GM18498 (cell line): ENCODE data around the gene ZDHHC8.

ENCODE experiments used
- ATAC-seq: cut with Tn5 transposase; IDR thresholded peaks from one replicate; pipeline ENCODE4 v1.9.1; 2021; ENCODE audit warnings: mild to moderate bottlenecking, moderate library complexity; ENCODE audit not compliant: unreplicated experiment

The ZDHHC8 gene

DNA sequence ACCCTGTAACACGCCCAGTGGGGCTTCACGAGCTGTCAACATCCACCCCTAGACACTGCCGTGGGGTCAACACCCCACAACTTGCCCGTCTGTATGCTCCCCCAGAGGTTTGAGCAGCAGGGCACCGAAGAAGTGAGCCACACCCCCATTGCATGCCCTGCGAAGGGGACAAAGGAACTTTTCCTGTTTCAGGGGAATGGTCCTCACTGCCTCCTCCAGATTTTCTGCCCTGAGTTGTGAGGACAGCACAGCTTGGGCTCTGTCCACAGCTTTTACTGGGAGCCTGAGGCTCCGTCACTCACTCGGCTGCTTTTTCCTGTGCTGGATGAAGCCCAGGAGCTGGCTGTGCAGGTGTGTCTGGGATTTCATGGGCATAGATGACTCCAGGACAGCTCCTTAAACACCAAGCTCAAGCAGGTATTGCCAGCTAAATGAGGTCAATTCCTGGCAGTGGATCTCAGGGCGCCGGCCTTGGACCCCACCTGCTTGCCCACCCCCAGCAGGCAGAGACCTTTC is 59.5 kb downstream of the ZDHHC8 start:
- ATAC-seq: no peak

DNA sequence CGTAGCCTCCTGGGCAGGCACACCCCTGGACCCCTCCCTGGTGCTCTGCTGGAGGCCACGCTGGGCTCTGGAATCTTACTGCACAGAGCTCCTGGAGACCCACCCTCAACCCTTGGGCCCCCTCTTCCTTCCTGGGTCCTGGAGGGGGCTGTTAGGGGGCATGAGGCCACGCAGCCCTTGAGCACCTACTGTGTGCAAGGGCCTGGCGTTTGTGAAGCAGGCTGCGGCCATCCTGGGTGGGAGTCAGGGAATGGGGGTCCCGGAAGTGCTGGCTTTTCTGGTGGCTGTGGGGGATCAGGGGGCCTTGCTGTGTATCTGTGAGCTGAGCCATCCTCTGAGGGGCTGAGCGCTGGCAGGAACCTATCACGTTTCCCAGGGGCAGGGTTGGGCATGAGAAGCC is 60.2 kb downstream of the ZDHHC8 start:
- ATAC-seq: no peak

DNA sequence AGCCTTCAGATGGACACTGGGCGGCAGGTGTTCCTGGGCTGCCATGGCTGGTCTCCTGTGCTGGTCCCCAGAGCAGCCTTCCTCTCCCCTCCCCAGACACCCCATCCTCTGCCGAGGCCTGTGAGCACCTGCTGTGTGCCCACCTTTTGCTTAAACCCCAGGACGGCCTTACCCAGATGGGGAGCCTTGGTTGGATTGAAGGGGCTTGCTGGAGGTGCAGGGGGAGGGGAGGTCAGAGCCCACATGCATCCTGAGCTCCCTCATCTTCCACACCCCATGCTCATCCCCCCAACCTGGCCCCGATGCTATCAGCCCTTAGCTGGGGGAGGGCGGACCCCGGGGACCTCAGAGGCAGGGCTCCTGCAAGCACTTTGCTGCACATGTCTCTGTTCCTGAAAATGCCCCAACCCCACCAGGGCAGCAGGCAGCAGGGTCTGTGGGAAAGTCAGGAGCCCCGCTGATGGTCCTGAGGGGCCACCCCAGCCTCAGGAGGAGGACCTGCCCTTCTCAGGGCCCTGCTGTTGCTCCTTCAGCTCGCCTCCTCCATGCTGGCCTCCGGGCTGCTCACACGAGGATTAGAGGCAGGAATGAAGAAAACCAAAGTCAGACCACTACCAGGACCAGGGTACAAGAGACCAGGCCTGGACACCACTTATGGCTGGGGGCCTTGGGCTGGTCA is 60.8 kb downstream of the ZDHHC8 start:
- ATAC-seq: no peak

DNA sequence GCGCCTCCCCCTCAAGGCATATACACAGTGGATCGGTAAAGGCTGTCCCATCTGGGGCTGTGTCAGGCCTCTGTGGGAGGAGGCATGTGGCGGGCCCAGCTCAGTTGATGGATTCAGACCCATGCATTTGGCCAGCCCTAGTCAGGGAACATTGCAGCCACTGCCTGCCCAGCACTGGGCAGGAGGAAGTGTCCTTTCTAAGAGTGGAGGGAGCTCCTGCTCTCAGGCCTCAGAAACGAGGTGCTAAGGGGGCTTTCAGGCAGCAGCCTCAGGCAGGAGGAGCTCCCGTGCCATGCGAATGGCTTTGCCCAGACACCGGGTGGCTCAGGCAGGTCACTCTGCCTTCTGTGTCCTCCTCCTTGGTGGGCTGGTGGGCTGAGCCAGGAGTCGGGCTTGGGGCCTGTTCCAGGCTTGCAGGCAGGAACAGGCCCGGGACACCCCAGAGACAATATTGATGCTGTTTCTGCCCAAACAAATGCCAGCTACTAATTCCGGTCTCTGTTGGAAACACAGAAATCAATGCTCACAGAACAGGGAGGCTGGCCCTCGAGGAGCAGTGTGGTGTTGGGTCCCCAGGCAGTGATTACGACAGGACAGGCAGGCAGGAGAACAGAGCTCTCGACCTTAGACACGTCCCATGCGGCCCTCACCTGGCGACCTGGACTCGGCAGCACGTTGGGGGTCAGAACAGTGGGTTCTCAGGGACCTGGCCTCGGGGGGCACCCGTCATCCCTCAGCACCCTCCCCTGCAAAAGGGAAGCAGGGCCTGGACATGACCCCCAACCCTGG is 61.6 kb downstream of the ZDHHC8 start:
- ATAC-seq: no peak

DNA sequence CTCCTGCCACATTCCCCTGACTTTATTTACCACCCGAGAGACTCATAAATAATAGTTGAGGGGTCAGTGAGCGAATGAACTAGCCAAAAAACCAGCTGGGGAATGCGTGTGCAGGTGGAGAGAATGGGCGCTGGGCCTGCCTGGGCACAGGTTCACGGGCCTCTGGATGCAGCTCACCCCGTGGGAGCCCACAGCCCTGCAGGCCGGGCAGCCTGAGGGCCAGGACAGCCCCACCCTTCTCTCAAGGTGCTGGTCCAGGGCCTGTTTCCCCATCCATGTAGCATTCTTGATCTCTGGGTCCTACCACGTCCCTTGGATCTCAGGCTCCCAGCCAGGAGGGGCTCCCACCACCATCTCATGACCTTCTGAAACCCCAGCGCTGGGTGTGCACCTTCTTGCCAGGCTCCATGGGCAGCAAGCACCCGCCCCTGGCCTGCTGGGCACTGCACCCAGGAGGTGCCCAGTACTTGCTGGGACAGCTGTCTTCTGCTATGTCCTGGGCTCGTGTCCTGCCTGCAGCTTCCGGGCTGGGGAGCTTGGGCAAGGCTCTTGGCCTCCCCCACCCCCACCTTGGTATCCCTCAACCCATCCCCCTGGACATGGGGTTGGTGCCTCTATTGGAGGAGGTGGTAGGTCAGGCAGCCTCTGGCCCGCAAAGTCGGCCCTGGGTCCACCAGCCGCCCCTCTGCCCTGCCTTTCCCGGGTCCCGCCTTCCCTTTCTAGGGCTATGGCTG is 62.3 kb downstream of the ZDHHC8 start:
- no peak for ATAC-seq

DNA sequence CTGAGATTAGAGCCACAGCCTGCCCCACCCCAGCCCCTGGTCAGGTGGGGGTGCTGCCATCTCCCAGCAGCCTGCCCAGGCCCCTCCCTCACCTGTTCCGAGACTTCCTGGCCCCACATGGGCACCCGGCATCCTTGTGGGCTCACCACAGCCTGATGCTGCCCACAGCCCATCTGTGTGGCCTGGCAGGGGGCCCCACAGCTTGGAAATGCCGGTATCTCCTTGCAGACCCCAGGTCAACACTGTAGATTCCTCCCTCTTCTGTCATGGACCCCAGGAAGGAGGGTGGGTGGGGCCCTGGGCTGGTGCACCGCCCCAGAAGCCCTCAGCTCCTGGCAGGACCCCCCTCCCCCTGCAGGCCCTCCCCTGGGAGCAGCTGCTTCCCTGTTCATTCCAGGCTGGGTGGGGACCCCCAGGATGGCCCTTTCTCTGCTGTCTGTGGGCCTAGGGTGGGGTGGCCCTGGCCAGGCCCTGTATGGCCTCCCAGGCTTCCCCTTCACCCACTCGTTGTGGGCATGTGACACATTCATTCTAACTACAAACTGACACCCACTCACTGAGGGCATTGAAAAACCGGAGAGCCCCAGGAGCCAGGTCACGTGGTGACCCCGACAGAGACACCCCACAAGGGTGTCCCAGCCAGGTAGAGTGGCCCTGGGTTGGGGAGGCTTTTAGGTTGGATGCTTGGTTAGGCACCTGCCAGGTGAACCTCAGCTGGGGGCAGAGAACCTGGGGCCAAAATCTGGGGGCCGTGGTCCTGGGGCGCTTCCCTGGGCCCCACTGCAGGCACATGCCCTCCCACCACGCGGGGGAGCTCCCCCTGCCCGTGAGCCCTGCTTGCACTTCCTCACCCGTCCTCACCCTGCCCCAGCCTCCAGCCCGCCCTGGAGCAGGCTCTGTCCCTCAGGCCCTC is 63.3 kb downstream of the ZDHHC8 start:
- ATAC-seq: no peak

DNA sequence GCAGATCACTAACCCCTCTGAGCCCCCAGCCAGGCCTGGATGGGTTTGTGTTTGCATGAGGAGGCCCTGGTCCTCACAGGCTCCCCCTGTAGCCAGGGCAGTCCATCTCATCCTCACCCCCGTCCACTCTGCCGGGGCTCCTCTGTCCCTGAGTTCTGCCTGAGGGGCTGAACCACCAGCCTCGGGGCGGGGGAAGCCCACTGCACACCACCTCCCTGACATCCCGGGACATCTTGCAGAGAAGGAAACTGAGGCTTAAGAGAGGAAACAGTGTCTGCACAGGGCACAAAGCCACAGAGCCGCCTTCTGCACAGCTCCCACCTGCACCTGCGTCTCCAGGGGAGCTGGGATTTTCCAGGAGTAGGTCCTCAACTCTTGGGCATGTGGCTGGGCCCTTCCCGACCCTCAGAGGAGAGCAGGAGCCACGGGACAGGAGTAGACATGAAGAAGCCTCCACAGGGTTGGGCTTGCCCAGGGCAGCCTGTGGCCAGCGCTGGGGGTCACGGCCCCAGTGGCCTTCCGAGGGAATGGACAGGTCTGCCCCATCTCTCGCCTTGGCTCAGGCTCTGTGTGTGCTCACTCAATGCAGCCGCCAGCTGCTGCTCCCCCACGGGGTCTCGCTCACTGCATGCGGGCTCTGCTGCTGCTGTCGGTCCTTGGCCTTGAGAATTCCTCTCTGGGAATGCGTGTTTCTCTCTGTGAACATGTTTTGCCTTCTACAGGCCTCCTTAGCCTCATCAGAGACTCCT is 64.7 kb downstream of the ZDHHC8 start:
- ATAC-seq: no peak
